GM19238 (cell line): ENCODE measurements around the gene FCER2.
"Not testable (repeated sequence)": the region's sequence is repeated elsewhere in the genome, so short reads cannot be mapped to it uniquely, and the experiment has no call there.

ENCODE experiments used
- DNase-seq: peaks from one replicate; pipeline ENCODE4 v3.0.0; 2011; ENCODE audit warnings: low spot score; ENCODE audit not compliant: insufficient read length

Gene FCER2, protein sequence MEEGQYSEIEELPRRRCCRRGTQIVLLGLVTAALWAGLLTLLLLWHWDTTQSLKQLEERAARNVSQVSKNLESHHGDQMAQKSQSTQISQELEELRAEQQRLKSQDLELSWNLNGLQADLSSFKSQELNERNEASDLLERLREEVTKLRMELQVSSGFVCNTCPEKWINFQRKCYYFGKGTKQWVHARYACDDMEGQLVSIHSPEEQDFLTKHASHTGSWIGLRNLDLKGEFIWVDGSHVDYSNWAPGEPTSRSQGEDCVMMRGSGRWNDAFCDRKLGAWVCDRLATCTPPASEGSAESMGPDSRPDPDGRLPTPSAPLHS

DNA sequence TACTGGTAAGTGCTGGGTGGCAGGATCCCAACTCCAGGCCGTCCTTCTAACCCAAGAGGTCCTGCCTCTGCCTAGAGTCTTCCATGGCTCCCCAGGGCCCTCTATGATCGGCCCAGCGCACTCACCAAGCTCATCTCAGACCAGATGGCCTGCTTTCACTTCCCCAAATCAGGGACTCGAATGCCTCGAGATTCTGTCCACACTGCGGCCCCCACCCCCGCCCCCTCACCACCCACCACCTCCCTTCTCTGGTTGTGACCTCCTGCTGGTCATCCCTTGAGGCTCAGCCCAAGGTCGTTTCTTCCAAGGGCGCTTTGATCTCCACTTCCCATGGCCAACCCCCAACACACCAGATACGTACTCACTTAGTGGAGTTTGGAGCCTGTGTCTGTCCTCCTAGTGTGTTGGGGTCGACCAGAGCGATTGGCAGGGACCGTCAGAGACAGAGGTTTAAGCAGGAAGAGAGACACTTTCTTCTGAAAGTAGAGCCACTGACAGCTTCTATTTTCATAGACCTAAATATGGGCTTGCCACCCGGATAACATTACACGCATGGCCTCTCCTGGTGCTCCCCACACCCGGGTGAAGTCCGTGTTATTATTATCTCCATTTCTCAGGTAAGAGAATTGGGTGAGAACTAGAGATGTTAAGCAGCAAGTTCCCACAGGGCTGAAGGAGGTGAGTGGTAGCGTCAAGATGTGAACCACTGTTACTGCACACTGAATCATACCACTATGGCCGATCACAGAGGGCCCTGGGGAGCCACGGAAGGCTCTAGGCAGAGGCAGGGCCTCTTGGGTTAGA is at the start of gene FCER2:
Gene FCER2, minus strand, starts transcription at position 478 of the 804 bp plus-strand sequence. CDS start 2,371 bp downstream, outside the sequence.
- DNase-seq, result peak; percentile 58

- no peak for DNase-seq
Measured at GRCh38 chr19:7751157-7751783, 49.3 kb upstream of the FCER2 start.

DNA sequence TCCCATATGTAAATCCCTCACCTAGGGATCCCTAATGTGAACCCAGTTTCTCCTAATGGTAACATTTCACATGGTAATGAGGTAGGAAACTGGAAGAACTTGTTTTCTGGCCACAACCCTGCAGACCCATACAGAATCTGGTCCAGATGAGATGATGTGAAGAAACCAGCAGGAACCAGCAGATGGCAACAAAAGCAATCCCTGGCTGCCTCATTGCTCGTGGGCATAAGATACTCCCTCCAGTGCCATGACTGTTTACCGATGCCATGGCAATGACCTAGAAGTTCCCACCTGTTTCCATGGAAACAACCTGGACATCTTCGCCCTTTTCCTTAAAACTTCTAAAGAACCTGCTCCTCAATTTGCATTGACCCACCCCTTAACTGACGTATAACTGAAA is 46.8 kb upstream of the FCER2 start:
- DNase-seq, result no peak

DNA sequence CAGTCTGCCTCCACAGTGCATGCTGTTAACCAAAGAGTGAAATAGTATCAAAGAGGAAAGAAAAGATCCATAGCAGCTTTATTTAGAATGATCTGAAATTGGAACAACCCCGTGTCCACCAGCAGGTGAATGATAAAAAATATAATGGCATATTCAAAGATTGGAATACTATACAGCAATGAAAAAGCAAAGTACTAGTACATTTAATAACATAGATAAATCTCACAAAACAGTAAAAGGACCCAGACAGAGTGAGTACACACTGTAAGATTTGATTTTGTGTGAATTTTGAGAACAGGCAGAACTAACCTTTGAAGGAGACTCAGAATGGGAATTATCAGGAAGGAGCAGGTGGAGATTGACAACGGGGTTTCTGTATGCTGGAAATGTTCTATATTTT is 46.2 kb upstream of the FCER2 start:
- no peak for DNase-seq

GRCh38 chr19:7746903-7747884 is 45.3 kb upstream of the FCER2 start, which contains the start of gene CD209:
Gene CD209, minus strand, starts transcription at chr19:7747534. Its CDS starts 23 bp downstream, at chr19:7747511.
- DNase-seq, result no peak

GRCh38 chr19:7746306-7746705 is 44.4 kb upstream of the FCER2 start:
- DNase-seq, result not testable (repeated sequence)

GRCh38 chr19:7744871-7745650 is 43.1 kb upstream of the FCER2 start:
- no peak for DNase-seq

- DNase-seq, result no peak
Measured at GRCh38 chr19:7744199-7744786, 42.4 kb upstream of the FCER2 start.

GRCh38 chr19:7743425-7743841 is 41.5 kb upstream of the FCER2 start:
- peak; percentile 66 for DNase-seq

DNA sequence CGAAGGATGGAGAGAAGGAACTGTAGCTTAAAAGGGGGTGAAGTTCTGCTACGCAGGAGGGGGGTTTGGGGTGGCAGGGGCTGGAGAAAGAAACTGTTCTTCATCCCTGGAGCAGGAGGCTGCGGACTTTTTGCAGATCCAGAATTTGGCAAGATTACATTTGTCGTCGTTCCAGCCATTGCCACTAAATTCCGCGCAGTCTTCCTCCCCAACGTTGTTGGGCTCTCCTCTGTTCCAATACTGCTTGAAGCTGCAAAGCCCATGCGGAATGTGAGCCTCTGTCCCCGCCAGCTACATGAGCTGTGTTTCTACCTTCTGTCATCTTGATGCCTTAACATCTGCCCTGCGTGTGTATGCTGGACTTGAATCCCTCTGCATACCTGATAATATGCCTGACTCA is 41.1 kb upstream of the FCER2 start:
- DNase-seq, result no peak

GRCh38 chr19:7742575-7742974 is 40.6 kb upstream of the FCER2 start:
- DNase-seq, result no peak

DNA sequence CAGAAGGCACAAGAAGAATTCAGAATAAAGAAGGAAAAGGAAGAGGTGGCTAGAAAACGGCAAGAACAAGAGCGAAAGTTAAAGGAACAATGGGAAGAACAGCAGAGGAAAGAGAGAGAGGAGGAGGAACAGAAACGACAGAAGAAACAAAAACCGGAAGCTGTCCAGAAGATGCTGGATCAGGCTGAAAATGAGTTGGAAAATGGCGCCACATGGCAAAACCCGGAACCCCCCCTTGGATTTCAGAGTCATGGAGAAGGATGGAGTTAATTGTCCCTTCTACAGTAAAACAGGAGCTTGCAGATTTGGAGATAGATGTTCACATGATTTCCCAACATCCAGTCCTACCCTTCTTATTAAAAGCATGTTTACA is 38.7 kb upstream of the FCER2 start:
- no peak for DNase-seq

DNA sequence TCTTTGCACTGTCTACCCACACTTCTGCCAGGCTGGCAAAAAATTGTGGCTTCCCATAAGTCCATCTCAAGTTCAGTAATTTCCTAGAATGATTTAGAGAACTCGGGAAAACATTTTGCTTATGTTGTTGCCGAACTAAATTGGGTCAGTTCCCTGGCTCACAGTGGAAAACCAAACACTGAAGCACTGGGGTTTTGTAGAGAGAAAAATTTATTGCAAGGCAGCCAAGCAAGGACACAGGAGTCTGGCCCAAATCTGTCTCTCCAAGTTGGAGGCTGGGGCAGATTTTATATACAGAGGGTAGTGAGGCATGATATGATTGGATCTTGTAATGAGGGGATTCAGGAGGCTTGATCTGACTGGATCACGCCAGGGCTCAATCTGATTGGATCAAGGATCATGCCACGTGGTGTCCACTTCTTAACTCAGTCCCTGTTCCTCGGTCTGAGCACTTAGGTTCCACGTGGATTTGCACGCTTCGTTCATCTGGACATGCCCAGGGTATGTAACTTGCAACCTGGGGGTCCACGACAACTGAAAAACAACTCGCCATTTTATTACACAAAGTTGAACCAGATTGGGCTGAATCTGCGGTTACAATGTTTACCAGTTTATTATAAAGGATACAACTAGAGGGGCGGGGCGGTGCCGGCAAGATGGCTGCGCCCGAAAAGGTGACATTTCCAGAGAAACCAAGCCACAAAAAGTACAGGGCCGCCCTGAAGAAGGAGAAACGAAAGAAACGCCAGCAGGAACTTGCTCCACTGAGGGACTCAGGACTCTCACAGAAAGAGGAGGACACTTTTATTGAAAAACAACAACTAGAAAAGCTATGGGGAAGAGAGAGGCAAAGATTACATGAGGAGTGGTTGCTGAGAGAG is 38.1 kb upstream of the FCER2 start:
- DNase-seq, result no peak

DNA sequence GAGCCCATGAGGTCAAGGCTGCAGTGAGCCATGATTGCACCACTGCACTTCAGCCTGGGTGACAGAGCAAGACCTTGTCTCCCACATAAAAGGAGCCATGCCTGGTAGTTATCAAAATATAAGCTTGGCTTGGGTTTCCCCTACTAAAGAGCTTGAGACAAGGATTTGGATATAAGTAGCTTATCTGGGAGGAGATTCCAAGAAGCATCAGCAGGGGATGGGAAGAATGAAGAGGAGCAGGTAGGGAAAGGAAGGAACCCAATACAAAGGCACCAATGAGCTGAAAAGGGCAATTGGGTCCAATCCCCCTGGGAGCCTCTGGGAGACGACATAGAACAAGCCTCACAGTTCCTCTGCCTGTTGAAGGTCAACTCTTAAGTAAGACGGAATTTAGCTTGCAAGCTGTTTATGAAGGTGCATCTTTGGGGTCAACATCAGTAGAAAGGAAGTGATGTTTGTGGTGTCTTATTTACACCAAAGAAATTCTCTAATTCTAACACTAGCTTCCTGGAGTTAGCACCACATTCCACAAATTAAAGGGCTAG is 37.4 kb upstream of the FCER2 start:
- DNase-seq, result no peak

- DNase-seq, result no peak
Measured at GRCh38 chr19:7738023-7738422, 36.1 kb upstream of the FCER2 start.

DNA sequence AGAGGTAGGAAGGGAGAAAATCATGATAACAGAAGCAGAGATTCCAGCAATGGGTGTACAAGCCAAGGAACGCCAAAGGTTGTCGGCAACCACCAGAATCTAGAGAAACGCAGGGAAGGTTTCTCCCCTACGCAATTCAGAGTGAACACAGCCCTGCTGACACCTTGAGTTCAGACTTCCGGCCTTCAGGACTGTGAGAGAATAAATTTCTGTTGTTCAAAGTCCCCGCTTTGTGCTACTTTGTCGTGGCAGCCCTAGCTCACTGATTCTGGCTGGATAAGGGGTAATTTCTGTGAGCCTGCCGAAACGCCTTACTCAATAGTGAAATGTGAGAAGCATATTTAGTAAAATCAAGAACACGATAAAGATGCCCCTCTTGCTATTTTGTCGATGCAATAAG is 35.3 kb upstream of the FCER2 start:
- no peak for DNase-seq

DNA sequence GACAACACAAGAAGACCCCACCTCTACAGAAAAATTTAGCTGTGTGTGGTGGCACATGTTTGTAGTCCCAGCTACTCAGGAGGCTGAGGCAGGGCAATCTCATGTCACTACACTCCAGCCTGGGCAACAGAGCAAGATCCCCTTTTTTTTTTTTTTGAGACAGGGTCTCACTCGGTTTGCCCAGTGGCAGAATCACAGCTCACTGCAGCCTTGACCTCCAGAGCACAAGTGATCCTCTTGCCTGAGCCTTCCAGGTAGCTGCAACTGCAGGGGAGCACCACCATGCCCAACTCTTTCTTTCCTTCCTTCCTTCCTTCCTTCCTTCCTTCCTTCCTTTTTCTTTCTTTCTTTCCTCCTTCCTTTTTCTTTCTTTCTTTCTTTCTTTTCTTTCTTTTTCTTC is 34.2 kb upstream of the FCER2 start:
- no peak for DNase-seq
